GM19193 (cell line): ENCODE results near the gene DCHS2.

Source experiments
- POLR2A ChIP-seq: IDR thresholded peaks from 4 replicates; pipeline ENCODE4 v1.6.1; 2011; ENCODE audit not compliant: insufficient read depth, insufficient read length; ENCODE audit errors: extremely low read depth

The DCHS2 gene

DNA sequence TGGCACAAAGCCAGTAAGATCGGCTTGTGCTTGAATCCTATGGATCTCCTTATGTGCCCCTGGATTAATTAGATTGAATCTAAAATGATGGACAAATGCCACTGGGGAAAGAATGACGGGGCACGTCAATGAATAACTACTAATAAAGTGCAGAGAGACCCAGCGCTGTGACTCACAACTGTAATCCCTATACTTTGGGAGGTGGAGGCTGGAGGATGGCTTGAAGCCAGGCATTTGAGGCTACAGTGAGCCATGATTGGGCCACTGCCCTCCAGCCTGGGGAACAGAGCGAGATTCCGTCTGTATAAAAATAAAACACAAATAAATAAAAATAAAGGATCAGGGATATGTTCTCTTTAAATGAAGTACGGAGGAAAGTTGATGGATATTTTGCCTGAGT is 179.4 kb downstream of the DCHS2 start:
- no peak for TF ChIP-seq POLR2A

DNA sequence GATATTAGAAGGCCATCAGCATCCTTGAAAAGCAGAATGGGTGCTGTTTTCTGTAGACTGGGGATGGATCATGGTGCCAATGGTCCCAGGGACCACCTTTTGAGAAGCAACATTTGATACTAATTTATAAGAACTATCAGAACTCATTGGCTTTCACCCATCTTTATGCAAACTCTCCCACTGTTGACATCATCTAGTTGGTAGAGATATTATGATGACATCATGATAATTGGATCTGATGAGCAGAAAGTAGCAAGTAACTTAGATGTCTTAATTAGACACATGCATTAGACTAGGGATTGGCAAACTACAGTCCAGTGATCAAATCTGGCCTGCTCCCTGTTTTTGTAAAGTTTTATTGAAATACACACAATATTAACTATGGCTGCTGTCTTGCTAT is 181.0 kb downstream of the DCHS2 start:
- TF ChIP-seq POLR2A: no peak

DNA sequence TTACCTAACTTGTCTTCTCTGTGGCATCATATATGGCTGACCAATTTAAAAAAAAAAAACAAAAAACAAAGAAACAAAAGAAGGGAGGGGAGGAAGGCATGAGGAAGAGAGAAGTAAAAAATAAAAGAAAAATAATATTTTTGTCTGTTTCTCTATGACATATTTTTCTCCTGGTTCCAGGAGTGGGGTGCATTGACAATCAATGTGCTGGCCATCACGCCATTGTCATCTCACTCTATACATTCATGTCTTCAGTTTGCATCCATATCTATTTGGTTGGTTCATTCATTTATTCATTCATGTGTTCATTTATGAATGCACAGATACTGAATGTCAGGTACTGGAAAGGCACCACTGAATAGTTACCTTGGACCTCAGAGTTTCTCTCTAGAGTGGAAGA is 183.4 kb downstream of the DCHS2 start:
- no peak for TF ChIP-seq POLR2A

DNA sequence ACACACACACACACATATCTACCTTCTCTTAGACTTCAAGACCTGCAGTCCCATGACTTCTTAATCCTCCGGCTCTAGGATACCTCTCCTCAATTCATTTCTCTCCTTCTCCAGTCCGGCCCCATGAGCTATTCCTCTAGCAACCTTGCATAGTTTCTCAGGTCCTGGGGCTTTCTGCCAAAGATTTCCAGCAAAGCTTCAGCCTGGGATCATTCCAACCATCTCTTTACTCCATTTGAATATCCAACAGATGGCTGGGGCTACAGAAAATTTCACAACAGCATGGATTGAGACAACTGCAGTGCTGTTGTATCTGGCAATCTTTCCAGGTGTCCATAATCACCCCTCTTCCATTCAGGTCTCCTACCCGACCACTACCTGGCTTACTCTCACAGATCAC is 184.1 kb downstream of the DCHS2 start:
- no peak for TF ChIP-seq POLR2A

DNA sequence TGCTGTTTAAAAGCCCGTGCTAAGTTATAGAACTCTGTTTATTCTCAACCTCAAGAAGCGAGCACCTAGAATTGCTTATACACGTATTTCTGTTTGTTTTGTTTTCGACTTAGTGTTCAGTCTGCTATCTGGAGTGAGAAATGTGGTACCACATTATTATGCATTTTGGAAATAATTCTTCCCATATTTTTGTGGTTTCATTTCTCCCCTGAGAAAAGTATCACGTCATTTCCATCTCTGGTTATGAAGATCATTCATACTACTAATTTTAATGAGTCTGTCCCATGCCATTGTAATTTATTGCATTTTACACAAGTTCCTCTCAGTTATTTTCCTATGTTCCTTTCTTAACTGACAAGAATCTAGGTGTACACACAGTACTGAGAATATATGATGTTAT is 186.0 kb downstream of the DCHS2 start:
- no peak for TF ChIP-seq POLR2A

DNA sequence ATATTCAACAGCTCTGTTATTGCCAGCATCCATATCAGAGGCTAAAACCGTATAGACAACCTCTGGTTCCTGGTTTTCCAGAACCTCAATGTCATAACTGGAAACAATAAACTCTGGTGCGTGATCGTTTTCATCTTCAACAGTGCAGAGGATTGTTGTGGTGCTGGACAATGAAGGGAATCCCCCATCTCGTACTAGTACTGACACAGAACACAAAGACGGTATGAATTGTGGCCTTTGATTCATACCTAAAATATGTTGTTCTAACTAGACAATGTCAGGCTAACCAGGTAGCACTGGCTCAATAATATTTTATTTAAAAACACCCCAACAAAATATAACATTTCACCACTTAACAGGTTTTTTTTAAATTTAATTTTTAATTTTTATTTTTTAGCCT is 186.9 kb downstream of the DCHS2 start:
- TF ChIP-seq POLR2A: no peak

DNA sequence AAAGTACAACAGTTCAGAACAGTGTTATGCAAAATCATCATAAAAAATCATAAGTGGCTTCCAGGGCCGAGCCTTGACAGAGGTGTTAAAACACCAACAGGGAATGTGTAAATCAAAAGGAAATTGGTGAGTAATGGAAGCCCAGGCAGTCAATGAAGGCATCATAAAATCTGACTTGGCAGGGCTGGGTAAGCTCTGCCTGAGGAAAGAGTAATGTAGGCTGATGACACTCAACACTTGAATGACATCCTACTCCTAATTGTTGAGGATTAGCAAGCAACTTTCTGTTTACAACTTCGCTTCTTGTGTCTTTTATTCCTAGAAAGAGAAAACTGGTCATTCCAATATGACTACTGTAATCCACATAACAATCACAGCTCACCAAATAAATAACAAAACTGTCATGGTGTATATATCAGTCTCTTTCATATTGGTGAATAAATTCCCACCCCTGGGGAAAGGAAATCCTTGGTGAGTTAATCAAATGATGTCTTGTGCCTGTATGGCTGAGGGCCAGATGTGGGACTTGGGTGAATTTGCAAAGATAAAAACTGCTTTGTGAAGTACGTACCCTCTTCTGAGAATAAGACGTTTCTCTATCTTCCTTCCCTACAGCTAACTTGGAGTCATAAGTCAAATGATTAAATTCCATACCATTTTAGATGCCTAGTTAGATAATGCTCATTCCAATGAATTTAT is 196.8 kb downstream of the DCHS2 start:
- no peak for TF ChIP-seq POLR2A

DNA sequence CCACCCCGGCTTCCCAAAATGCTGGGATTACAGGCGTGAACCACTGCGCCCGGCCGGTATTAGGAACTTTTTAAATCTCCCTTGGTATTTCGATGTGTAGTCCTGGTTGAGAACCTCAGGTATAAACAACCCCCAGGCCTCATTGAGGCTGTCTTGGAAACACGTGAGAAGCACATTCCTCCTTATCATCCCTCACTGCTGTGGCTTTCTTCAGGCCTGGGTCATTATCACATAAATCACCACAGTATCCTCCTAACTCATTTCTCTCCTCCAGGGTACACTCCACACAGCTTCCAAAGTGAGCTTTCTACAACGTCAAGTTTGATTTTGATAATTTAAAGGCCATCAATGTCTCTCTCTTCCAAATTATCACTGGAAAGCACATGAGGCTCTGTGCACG is 198.2 kb downstream of the DCHS2 start:
- no peak for TF ChIP-seq POLR2A

DNA sequence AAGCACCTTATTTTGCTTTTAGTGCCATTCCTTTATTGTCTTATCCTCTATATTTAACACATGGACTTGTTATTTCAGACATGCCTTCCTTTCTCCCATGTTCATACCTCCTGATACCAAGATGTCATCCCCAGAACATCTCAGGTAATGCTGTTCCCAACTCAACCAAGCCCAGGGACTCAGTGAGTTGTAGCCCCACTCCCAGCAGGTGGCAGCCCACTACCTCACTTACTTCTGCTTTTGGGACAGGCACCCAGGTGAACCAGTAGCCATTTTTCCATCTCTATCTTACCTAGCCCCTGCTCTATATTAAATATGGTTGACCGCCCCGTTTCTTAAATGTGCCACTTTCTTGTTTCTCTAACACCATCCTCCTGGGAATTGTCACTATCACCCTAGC is 199.0 kb downstream of the DCHS2 start:
- no peak for TF ChIP-seq POLR2A

DNA sequence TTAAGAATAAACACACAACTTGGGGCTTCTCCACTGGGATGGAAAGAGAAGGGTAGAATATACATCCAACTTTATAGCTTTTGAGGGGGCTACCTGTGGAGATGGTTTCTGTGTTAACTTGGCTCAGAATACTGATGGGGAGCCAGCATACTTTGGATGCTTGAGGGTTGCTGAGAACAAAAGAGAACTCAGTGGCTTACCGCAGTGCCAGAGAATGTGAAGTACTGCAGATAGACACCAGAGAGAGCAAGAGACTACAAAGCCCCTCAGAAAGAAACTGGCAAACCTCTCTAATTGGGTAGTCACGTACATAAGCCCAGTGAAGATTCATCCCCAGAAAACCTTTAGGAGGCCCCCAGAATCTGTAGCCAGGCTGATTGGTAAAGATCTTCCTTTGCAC is 214.4 kb downstream of the DCHS2 start:
- TF ChIP-seq POLR2A: no peak

DNA sequence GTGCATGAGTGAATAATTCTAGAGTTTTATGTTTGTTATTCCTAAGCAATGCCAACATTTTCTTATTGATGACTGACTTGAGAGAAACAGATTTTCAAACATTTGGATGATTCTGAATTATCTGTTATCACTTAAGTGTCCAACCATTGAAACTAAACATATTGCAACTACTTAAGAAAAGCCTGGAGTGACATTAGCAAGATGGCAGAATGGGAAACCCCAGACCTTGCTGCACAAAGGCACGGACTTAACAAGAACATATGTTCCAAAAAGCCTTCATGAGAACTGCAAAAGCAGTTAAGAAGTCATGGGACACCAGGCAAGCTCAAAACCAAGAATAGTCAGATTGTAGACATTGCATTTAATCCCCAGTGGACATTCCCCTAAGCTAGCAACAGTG is 215.1 kb downstream of the DCHS2 start:
- no peak for TF ChIP-seq POLR2A

DNA sequence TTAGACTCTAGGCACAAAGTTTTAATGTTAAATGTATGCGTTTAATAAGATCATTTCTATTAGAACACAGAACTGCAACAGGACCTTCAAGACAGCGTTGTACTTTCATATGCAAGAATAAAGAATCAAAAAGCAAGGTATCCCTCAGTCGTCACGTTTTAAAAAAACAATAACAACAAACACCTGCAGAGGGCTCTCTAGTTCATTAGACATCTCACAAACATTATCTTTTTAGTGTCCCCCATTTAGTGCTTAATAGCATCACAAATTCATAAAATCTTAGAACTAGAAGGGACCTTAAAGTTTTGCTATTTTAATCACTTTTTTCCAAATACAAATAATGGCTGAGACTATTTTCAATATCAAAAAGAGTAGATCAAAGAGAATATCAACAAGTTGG is 236.6 kb downstream of the DCHS2 start:
- no peak for TF ChIP-seq POLR2A

DNA sequence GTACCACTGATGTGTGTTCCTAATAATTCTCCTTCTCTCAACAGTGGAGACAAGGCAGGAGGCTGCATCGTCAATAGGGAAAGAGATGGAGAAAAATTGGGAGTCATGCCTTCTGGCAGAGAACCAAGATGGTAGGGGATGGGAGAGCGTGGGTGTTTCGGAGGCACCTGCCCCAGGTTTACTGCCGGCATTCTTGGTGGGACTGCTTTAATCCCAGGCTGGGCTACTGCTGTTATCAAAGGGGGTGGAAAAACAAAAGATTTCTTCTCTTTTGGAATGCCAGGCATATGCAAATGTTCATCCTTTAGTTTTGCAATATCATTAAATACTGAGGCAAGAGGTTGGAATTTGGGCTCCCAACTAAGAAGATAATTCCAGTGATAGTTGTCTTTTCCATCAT is 257.0 kb downstream of the DCHS2 start:
- TF ChIP-seq POLR2A: no peak

DNA sequence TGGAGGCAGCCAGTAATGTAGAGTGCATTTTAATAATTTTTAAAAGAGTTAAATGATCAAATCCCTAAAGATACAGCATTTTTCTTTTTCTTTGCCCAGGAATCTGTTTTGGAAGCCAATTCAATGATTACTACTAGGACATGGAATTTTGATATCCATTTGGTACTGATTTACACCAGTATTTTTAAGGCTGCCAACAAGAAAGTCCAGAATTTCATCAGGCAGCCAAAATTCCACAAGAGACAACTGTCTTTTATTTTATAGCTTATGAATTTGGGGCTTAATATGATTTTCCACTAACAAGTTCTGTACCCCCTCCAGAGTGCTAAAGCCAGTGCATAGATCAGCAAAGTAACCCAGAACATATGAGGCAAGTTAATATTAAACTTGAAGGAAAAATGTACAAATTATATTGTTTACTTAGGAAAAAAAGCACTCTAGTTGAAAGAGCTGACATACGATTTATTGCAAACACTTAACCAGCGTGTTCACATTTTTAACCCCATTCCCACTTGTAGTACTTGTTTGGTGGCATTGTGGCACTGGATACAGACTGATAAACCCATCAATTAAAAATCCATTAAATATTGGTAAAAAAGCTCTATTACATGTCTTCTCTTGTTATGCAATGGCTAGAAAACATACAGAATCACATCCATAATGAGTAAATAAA is 259.7 kb downstream of the DCHS2 start:
- TF ChIP-seq POLR2A: no peak

DNA sequence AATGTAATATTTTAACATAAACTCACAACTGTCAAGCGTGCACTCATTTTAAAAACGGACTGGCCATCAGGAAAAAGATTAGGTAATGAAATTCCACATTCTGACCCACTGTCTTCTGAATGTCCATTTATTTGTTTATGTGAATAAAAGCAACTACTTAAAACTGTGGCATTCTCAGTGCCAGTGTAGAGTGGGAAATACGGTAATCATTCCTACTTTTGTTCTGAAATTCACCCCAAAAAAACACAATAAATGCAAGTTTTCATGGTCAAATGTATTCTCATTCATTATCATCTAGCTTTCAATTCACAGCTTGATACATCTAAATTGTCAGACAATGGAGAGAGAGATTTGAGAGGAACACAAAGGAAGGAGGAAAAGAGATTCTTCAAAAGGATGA is 260.9 kb downstream of the DCHS2 start:
- no peak for TF ChIP-seq POLR2A

DNA sequence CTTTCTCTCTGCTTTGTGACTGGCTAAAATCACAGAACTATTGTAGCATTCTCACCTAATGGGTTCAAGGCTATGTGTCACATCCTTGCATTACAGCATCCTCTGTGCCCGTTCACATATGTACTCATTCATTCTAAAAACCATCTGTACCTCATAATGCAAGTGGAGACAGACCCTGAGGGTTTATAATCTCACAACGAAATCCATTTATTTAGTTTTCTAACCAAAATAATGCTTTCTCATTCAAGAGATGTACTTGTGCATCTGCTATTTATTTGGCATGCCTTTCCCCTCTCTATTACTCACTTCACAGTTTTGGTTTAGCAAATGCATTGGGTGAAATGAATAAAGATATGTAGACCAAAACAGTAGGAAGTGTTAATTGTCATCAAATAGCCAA is 261.5 kb downstream of the DCHS2 start:
- TF ChIP-seq POLR2A: no peak

DNA sequence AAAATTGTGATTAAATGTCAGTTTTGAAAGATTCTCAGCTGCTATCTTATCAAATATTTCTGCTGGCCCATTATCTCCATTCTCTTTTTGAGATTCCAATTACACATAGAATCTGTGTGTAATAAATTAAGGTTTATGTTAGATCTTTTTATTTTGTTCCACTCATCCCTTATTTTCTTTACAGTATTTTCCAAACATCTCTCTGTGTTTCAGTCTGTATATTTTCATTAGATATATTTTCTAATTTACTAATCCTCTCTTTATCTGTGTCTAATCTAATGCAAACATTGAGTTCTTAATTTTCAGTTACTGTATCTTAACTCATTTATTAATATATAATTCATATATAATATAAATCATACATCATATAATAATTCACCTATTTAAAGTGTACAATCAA is 268.7 kb downstream of the DCHS2 start:
- no peak for TF ChIP-seq POLR2A

DNA sequence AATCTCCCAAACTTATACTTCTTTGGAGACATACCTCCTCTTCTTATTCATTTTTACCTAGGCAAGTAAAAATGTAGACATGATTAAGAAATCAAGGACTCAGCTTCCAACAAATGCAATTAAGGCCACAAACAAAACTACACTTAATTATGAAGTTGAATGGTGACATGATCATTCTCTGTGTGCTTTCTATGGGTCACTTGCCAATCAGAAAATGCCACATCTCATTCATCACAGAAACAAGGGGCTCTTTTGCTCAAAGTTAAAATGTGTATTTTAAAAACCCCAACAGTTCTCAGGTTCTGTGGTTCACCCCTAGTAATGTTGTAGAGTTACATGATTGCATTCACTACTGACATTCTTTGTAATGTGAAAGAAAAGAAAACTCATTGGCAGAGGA is 273.5 kb downstream of the DCHS2 start:
- TF ChIP-seq POLR2A: no peak

DNA sequence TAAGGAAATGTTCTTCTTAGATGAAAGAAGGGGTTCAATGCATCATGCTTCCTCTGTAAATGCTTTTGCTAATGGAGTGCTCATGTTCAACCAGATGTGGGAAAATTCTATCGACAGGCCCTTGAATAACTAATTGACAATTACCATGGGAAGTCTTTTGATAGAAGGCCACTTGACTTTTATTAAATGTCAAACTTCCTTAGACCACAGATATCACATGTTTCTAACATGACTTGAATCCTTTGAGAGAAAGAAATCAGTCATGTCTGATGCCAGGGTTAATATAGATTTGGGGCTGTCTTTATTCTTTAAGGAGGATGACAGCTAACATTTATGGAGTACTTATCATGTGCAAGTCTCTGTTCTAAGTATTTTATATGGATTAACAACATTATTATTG is 280.1 kb downstream of the DCHS2 start:
- no peak for TF ChIP-seq POLR2A
